GM19324 (cell line): Measurements from ENCODE around the gene KIR2DL4.
"Not testable (repeated sequence)": the region's sequence is repeated elsewhere in the genome, so short reads cannot be mapped to it uniquely, and the experiment has no call there.

Experiments used
- ATAC-seq: cut with Tn5 transposase; IDR thresholded peaks from one replicate; pipeline ENCODE4 v1.9.1; 2021; ENCODE audit warnings: mild to moderate bottlenecking, moderate library complexity; ENCODE audit not compliant: unreplicated experiment, low FRiP score

KIR2DL4 gene

DNA sequence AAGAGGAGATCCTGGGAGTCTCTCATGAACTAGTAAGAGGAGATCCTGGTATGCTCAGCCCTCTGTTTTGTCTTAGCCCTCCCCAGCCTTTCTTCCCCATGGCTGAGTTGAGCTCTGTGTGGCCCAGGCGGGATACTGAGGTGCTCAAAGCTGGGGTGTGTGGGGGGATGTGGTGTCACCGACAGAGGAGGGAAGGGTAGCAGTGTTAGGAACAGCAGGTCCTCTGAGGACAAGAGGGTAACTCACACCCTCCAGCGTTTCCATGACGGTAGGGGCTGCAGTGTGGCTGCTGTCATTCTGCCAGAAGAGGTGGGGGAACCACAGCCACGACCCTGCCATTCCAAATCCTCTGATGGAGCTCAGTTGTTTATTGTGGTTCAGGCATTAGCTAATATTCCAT lies 691 bp downstream of the KIR2DL4 start:
- ATAC-seq: no peak

GRCh38 chr19:54804571-54804970 lies 1.2 kb downstream of the KIR2DL4 start:
- no peak for ATAC-seq

DNA sequence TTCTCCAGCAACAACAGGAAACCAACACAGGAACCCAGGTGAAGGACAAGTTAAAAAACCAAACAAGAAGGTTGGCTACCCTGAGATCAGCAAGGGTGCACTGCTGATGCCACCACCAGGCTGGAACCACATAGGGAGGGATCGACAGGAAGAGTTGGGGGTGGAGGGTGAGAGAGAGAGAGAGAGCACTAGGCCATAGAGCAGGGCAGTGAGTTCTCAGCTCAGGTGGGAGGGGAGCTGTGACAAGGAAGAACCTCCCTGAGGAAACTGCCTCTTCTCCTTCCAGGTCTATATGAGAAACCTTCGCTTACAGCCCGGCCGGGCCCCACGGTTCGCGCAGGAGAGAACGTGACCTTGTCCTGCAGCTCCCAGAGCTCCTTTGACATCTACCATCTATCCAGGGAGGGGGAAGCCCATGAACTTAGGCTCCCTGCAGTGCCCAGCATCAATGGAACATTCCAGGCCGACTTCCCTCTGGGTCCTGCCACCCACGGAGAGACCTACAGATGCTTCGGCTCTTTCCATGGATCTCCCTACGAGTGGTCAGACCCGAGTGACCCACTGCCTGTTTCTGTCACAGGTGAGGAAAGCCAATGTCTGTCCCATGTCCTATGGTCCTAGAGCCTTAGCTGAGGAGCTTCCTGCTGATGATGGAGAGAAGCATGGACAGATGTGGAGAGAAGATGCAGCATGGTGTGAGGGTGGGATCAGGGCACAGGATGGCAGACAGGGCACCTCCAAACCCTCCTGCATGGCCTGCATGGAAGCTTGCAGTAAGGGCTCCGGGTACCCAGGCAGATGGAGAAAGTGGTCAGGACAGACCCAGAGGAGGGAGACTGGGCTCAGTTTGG lies 2.5 kb downstream of the KIR2DL4 start:
- no peak for ATAC-seq

DNA sequence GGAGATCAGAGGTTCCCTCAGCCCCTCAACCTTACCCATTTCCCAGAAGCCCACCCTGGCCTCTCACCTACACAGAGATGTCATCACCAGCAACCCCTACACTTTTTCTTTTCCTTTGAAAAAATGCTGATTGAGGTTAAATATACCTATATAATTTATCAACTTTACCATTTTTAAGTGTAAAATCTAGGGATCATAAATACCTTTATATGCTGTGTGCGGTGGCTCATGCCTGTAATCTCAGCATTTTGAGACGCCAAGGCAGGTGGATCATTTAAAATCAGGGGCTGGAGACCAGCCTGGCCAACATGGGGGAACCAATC lies 3.1 kb downstream of the KIR2DL4 start:
- no peak for ATAC-seq

GRCh38 chr19:54814571-54814970 lies 11.2 kb downstream of the KIR2DL4 start:
- not testable (repeated sequence) for ATAC-seq

GRCh38 chr19:54816251-54816650 lies 12.8 kb downstream of the KIR2DL4 start, which contains the start of gene KIR3DL1:
Gene KIR3DL1, plus strand, starts transcription at chr19:54816468.
- ATAC-seq: not testable (repeated sequence)

GRCh38 chr19:54817670-54818536 lies 14.5 kb downstream of the KIR2DL4 start:
- no peak for ATAC-seq

GRCh38 chr19:54824416-54824815 lies 21.0 kb downstream of the KIR2DL4 start:
- not testable (repeated sequence) for ATAC-seq

- ATAC-seq: not testable (repeated sequence)
These were observed 21.9 kb downstream of the KIR2DL4 start for GRCh38 chr19:54825326-54825725.

DNA sequence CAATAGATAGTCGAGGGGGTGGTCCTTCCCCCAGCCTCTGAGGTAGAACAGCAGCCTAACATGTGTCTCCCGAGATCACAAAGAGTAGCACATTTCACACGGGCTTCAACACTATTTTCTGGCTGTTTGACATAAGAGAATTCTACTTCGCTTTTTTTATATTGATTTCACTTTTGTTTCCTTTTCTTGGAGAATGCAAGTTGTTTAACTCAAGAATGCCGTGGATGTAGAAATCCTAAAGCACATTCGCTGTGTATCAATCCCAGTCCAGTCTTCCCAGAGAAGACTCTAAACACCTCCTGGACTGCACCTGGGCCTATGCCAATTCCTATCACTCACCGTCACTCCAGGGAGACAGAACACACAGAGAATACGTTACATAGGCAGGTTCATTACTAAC lies 24.7 kb downstream of the KIR2DL4 start:
- ATAC-seq: not testable (repeated sequence)

GRCh38 chr19:54832496-54832895 lies 29.1 kb downstream of the KIR2DL4 start, which contains the start of gene KIR2DS4:
Gene KIR2DS4, plus strand, starts transcription at chr19:54832676.
- not testable (repeated sequence) for ATAC-seq

DNA sequence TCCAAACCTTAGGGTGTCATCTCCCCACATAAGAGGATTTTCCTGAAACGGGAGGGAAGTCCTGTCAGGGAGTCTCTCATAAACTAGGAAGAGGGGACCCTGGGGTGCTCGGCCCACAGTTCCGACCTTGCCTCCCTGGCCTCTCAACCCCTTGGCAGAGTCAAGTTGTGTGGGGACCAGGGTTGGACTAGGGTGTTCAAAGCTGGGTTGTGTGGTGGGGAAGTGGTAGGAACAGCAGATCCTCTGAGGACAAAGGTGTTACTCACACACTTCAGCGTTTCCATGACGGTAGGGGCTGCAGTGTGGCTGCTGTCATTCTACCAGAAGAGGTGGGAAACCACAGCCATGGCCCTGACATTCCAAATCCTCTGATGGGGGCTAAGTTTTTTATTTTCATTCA lies 31.7 kb downstream of the KIR2DL4 start:
- ATAC-seq: not testable (repeated sequence)

DNA sequence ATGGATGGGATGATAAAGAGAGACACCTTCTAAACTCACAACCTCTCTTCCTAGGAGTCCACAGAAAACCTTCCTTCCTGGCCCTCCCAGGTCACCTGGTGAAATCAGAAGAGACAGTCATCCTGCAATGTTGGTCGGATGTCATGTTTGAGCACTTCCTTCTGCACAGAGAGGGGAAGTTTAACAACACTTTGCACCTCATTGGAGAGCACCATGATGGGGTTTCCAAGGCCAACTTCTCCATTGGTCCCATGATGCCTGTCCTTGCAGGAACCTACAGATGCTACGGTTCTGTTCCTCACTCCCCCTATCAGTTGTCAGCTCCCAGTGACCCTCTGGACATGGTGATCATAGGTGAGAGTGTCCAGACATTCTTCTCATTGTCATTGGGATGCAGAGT lies 34.1 kb downstream of the KIR2DL4 start:
- not testable (repeated sequence) for ATAC-seq

- not testable (repeated sequence) for ATAC-seq
These were observed 39.8 kb downstream of the KIR2DL4 start for GRCh38 chr19:54843171-54843570.

GRCh38 chr19:54850061-54850640 lies 46.7 kb downstream of the KIR2DL4 start, which contains the start of gene KIR3DL2:
Gene KIR3DL2, plus strand, starts transcription at chr19:54850443. Its CDS starts 33 bp downstream, at chr19:54850476.
- not testable (repeated sequence) for ATAC-seq

DNA sequence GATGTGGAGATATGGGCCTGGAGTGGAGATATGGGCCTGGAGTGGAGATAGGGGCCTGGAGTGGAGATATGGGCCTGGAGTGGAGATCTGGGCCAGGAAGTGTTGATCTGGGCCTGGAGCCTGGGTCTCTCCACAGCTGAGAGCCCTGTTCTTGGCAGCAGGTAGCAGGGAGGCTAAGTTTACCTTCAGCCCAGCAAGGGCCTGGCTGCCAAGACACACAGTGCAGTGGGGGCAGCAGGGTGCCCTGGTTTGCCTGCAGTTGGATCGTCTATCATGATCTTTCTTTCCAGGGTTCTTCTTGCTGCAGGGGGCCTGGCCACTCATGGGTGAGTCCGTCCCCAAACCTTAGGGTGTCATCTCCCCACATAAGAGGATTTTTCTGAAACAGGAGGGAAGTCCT lies 47.5 kb downstream of the KIR2DL4 start:
- no peak for ATAC-seq

- ATAC-seq: no peak
These were observed 47.9 kb downstream of the KIR2DL4 start for GRCh38 chr19:54851353-54851752.

DNA sequence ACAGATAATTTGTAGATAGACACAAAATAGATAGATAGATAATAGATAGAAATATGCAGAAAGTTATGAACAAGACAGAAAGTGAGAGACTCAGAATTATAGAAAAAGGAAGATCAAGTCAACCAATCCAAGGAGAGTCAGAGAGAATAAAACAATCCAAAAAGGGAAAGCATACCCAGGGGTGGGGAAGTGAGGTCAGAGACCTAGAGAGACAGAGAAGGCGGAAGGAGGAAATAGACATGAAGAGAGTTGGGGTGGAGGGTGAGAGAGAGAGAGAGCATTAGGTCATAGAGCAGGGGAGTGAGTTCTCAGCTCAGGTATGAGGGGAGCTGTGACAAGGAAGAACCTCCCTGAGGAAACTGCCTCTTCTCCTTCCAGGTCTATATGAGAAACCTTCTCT lies 51.8 kb downstream of the KIR2DL4 start:
- not testable (repeated sequence) for ATAC-seq

DNA sequence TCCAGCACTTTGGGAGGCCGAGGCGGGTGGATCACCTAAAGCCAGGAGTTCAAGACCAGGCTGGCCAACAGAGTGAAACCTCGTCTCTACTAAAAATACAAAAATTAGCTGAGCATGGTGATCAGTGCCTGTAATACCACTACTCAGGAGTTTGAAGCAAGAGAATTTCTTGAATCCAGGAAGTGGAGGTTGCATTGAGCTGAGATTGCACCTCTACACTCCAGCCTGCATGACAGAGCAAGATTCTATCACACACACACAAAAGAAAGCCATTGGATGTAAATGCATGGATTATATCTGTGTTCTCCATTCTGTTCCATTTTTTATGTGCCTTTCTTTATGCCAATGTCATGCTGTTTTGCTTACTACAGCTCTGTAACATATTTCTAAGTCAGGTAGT lies 55.1 kb downstream of the KIR2DL4 start:
- not testable (repeated sequence) for ATAC-seq

- ATAC-seq: not testable (repeated sequence)
These were observed 56.0 kb downstream of the KIR2DL4 start for GRCh38 chr19:54859421-54859820.

GRCh38 chr19:54863459-54863858 lies 60.0 kb downstream of the KIR2DL4 start:
- ATAC-seq: not testable (repeated sequence)
